Ishikawa (cell line): ENCODE measurements around the gene DAG1.

ENCODE experiments used
- CEBPB ChIP-seq: IDR thresholded peaks from 2 replicates; pipeline ENCODE4 v1.6.1; 2012
- CREB1 ChIP-seq: IDR thresholded peaks from 2 replicates; pipeline ENCODE4 v1.6.1; 2012; ENCODE audit warnings: low read depth
- EGR1 ChIP-seq: IDR thresholded peaks from 2 replicates; pipeline ENCODE4 v1.6.1; 2012
- EP300 ChIP-seq: IDR thresholded peaks from 2 replicates; pipeline ENCODE4 v1.6.1; 2012; ENCODE audit warnings: borderline replicate concordance
- MAX ChIP-seq: IDR thresholded peaks from 2 replicates; pipeline ENCODE4 v1.6.1; 2012
- NFIC ChIP-seq: IDR thresholded peaks from 2 replicates; pipeline ENCODE4 v1.6.1; 2012
- RAD21 ChIP-seq: IDR thresholded peaks from 2 replicates; pipeline ENCODE4 v1.6.1; 2012; ENCODE audit warnings: low read depth
- REST ChIP-seq: IDR thresholded peaks from 2 replicates; pipeline ENCODE4 v1.6.1; 2012; ENCODE audit warnings: low read depth, mild to moderate bottlenecking
- TAF1 ChIP-seq: IDR thresholded peaks from 2 replicates; pipeline ENCODE4 v1.6.1; 2012; ENCODE audit warnings: low read depth, mild to moderate bottlenecking
- TCF12 ChIP-seq: IDR thresholded peaks from 2 replicates; pipeline ENCODE4 v1.6.1; 2012; ENCODE audit warnings: low read depth
- TEAD4 ChIP-seq: IDR thresholded peaks from 2 replicates; pipeline ENCODE4 v1.6.1; 2012
- USF1 ChIP-seq: IDR thresholded peaks from 2 replicates; pipeline ENCODE4 v1.6.1; 2012
- YY1 ChIP-seq: IDR thresholded peaks from 2 replicates; pipeline ENCODE4 v1.6.1; 2012; ENCODE audit warnings: low read depth

GRCh38 chr3:49518441-49518840, 48.4 kb downstream of the DAG1 start:
- no peak for TF ChIP-seq RAD21
- TF ChIP-seq TCF12, result no peak
- TF ChIP-seq CEBPB, result no peak
- no peak for TF ChIP-seq EP300
- TF ChIP-seq USF1, result no peak
- no peak for TF ChIP-seq TAF1
- no peak for TF ChIP-seq TEAD4
- no peak for TF ChIP-seq CREB1
- no peak for TF ChIP-seq REST
- no peak for TF ChIP-seq MAX
- no peak for TF ChIP-seq NFIC
- TF ChIP-seq EGR1, result no peak
- no peak for TF ChIP-seq YY1
